Tibial artery (tissue), 4 donors: ENCODE measurements around the gene FRMD8.
A peak's percentile ranks its signal among the peaks of the same experiment; 100 is the strongest.

Source experiments
- DNase-seq, 2 donors: peaks; one replicate each; pipeline ENCODE4 v3.0.0-alpha.2; 2019
- H3K27ac ChIP-seq, 2 donors: fragments of 200-600 bp; sonication (generic) in 1 of 2; 1 replicate in 1 of 2; 2 replicates in 1 of 2; pipeline ENCODE4 v1.5.1; 2018 to 2019; ENCODE audit warnings: mild to moderate bottlenecking in 1 of 2
- H3K27me3 ChIP-seq, 2 donors: fragments of 200-600 bp; sonication (generic) in 1 of 2; one replicate each; pipeline versions ENCODE4 v1.5.1 to v1.6.0; 2016 to 2019
- H3K36me3 ChIP-seq, 3 donors: fragments of 200-600 bp; sonication (generic) in 2 of 3; one replicate each; pipeline ENCODE4 v1.5.1; 2016 to 2019; ENCODE audit warnings: mild to moderate bottlenecking in 2 of 3
- H3K4me1 ChIP-seq, 4 donors: fragments of 200-600 bp; sonication (generic) in 2 of 4; 1 replicate in 3 of 4; 2 replicates in 1 of 4; pipeline ENCODE4 v1.5.1; 2016 to 2019
- H3K4me3 ChIP-seq, 2 donors: fragments of 200-600 bp; sonication (generic) in 1 of 2; 1 replicate in 1 of 2; 2 replicates in 1 of 2; pipeline ENCODE4 v1.5.1; 2018 to 2019; ENCODE audit warnings: mild to moderate bottlenecking in 2 of 2
- H3K9me3 ChIP-seq, 3 donors: fragments of 200-600 bp; sonication (generic) in 1 of 3; one replicate each; pipeline ENCODE4 v1.5.1; 2016 to 2019
- intact Hi-C: fragments of 100-400 bp; cut with DNase I; formaldehyde crosslinking; loops from one replicate; pipeline ENCODE4 v1.15.0; 2023; ENCODE audit warnings: low total_unique reads
- TF ChIP-seq, protein P1 (sequence below), 2 experiments: fragments of 200-600 bp in 1 of 2; fragments of 450-650 bp in 1 of 2; IDR thresholded peaks; one replicate each; pipeline ENCODE4 v1.5.1; 2017 to 2019; ENCODE audit warnings: antibody characterized with exemption in 2 of 2, mild to moderate bottlenecking in 1 of 2, moderate library complexity in 1 of 2

FRMD8 gene

DNA sequence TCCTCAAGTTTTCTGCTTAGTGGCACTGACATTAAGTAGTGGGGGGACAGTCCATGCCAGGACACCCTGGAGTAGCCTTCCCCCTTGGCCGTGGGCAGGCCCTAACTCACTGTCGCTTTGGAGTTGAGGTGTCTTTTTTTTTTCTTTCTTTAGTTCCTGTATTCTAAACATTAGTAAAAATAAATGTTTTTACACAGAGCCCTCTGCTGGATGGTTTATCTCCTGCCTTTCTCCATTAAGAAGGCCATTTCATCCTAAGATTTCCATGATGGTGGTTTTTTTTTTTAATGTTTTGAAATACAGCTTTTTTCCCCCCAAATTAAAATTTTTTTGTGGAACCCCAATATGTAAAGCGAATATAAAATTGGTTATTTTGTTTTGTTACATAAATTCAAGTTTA is 33.7 kb upstream of the FRMD8 start:
- Histone ChIP-seq H3K36me3 (peaks cover 42 to 49% (median 43%) of the 10 kb centered on the region in 3 donors), H3K27me3 (peaks cover 0 to 14% of the 10 kb centered on the region in 2 donors), H3K4me3 (no peak overlapping the region), H3K9me3 (no peaks in the 10 kb centered on the region), H3K4me1 (peaks cover 0 to 27% (median 21%) of the 10 kb centered on the region in 4 donors), H3K27ac (no peak overlapping the region)
- no peak for DNase-seq
- intact Hi-C loops, result no loop called here
- TF ChIP-seq, protein P1, sequence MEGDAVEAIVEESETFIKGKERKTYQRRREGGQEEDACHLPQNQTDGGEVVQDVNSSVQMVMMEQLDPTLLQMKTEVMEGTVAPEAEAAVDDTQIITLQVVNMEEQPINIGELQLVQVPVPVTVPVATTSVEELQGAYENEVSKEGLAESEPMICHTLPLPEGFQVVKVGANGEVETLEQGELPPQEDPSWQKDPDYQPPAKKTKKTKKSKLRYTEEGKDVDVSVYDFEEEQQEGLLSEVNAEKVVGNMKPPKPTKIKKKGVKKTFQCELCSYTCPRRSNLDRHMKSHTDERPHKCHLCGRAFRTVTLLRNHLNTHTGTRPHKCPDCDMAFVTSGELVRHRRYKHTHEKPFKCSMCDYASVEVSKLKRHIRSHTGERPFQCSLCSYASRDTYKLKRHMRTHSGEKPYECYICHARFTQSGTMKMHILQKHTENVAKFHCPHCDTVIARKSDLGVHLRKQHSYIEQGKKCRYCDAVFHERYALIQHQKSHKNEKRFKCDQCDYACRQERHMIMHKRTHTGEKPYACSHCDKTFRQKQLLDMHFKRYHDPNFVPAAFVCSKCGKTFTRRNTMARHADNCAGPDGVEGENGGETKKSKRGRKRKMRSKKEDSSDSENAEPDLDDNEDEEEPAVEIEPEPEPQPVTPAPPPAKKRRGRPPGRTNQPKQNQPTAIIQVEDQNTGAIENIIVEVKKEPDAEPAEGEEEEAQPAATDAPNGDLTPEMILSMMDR (IDR thresholded peaks at IDR 0.05), result no peak

DNA sequence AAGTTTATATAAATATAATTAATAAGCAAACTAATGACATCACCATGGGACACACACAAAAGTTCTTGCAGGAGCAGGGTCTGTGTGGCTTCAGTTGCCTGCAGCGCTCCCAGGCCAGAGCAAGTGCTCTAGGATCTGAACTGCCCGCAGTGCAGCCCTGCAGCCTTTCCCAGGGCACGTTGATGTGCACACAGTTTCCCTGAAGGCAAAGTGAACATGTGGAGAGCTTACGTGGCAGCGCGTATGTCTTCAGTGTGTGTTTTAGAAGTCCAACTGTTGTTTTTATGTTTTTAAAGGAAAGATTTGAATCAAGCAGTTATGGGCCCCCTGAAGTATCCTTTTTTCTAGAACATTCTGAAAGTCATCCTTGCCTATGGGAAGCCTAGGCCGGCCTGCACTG is 33.1 kb upstream of the FRMD8 start:
- Histone ChIP-seq H3K4me3 (no peak overlapping the region), H3K27me3 (peaks cover 0 to 14% of the 10 kb centered on the region in 2 donors), H3K9me3 (no peaks in the 10 kb centered on the region), H3K4me1 (peaks cover 0 to 27% (median 21%) of the 10 kb centered on the region in 4 donors), H3K36me3 (peaks cover 36 to 43% (median 37%) of the 10 kb centered on the region in 3 donors), H3K27ac (peak overlapping the region in 1 of 2 donors; percentile 47)
- intact Hi-C loops, result no loop called here
- DNase-seq, result no peak
- TF ChIP-seq, protein P1 (IDR thresholded peaks at IDR 0.05), result no peak

DNA sequence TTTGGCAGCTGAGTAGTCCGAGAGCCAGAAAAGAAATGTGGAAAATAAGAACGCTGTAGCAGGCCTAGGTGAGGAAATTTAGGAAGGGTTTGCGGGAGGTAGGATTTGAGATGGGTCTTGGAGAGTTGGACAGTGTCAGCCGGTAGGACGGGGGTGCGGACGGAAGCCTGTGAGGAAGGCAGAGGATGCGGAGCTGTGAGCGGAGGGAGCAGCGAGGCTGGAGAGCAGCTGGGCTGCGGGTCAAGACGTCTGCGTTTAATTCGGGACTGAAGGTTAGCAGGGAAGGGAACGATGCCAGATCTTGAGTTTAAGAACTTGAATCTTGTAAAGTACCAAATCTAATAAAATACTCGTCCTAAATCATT is 32.6 kb upstream of the FRMD8 start:
- H3K4me1 ChIP-seq, result peaks cover 0 to 27% (median 21%) of the 10 kb centered on the region in 4 donors
- no peaks in the 10 kb centered on the region for H3K9me3 ChIP-seq
- peak overlapping the region; percentile 28 to 47 for H3K27ac ChIP-seq
- H3K4me3 ChIP-seq, result peak overlapping the region; percentile 64 to 69
- intact Hi-C loops, result no loop called here
- TF ChIP-seq, protein P1 (IDR thresholded peaks at IDR 0.05), result no peak
- H3K27me3 ChIP-seq, result peaks cover 0 to 14% of the 10 kb centered on the region in 2 donors
- no peak for DNase-seq
- H3K36me3 ChIP-seq, result peaks cover 31 to 38% (median 32%) of the 10 kb centered on the region in 3 donors

DNA sequence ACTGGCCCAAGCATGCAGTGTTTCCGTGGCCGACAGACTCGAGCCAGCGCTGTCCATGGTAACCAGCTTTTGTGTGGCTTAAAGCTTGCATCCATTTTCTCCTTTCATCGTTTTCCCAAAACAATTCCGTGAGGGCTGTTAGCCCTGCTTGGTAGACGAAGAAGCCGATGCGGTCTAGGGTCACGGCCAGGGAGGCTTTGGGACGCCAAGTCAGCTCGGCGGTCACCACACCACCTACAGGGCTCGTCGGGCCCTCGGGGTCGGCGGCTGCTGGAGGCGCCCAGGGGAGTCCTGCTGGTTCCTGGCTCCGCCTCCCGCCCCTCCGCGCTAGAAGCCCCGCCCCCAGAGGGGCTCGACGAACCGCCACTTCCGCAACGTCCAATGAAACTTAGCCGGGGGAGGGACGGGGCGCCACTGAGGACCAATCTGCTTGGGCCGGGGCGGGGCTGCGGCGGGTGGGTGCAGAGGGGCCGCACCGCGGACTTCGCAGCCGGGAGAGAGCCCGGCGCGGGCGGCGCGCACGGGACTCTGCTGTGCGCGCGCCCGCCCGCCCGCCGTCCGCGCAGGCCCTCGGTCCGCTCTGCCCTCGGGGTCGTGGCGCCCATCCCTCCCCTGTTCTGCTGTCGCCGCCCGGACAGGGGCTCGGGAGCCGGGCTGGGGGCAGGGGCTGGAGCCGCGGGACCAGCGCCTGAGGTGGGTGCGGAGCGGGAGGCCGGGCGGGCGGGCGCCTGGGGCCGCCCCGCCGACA is 32.0 kb upstream of the FRMD8 start, which contains the start of gene TIGD3:
TIGD3 (plus strand) TSS at position 487 of the 748 bp plus-strand sequence. CDS start 1,058 bp downstream, outside the sequence.
- Histone ChIP-seq H3K36me3 (peaks cover 26 to 33% (median 26%) of the 10 kb centered on the region in 3 donors), H3K27ac (peak within 1 kb of the TSS; percentile 28 to 59), H3K4me3 (peak within 1 kb of the TSS; percentile 64 to 69), H3K9me3 (no peaks in the 10 kb centered on the region), H3K27me3 (peaks cover 0 to 14% of the 10 kb centered on the region in 2 donors), H3K4me1 (peaks cover 0 to 27% (median 21%) of the 10 kb centered on the region in 4 donors)
- intact Hi-C loops, result no loop called here
- peak; percentile 97 to 99 for DNase-seq
- TF ChIP-seq, protein P1 (IDR thresholded peaks at IDR 0.05), result peak in 1 of 2 experiments; percentile 9

DNA sequence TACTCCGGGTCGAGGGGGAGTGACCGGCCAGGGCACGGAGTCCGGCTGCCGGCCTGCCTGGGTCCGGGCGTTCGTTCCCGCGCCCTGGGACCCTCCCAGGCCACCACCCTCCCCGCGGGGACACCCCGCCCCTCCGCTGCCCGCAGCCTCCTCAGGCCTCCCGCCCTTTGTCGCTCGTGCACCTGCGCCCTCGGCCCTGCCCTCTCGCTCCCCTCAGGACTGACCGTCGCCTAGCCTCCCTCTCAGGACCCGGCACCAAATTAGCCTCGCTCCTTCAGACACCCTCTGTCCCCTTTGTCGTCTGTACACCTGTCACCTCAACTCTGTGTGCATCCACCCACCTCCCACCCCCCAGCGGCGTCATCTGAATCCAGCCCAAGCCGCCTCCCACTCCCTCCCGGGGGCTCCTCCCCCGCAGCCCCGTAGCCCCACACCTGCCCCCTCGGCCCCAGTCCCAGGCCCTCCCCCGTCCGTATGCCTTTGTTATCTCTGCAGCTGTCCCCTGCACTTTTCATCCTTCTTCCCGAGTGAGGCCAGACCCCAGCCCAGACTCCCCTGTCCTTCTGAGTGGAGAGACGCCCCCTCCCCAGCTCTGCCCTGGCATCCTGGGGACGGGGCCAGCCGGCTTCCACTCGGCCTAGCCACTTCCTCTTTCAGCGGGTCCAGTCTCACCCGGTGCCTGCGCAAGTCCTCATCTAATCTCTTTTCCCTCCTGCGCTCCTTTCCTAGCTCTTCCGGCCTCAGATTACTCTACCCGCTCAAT is 31.2 kb upstream of the FRMD8 start:
- Histone ChIP-seq H3K27ac (peak overlapping the region in 1 of 2 donors; percentile 59), H3K27me3 (peaks cover 0 to 14% of the 10 kb centered on the region in 2 donors), H3K9me3 (no peaks in the 10 kb centered on the region), H3K36me3 (peaks cover 18 to 25% (median 21%) of the 10 kb centered on the region in 3 donors), H3K4me1 (peaks cover 0 to 27% (median 21%) of the 10 kb centered on the region in 4 donors), H3K4me3 (peak overlapping the region; percentile 64 to 69)
- TF ChIP-seq, protein P1 (IDR thresholded peaks at IDR 0.05), result no peak
- intact Hi-C loops, result no loop called here
- DNase-seq, result no peak
